GM12891 (cell line): ENCODE measurements around the gene IRF8.

ENCODE experiments used
- POLR2A ChIP-seq: IDR thresholded peaks from 2 replicates; pipeline ENCODE4 v1.6.1; 2011; ENCODE audit warnings: low read depth, low read length, control low read depth
- POLR2AphosphoS5 ChIP-seq: IDR thresholded peaks from 2 replicates; pipeline ENCODE4 v1.6.1; 2011; ENCODE audit warnings: low read depth, low read length, control low read depth
- SPI1 ChIP-seq: IDR thresholded peaks from 2 replicates; pipeline ENCODE4 v1.6.1; 2011; ENCODE audit warnings: low read depth, low read length, control low read depth
- TAF1 ChIP-seq: IDR thresholded peaks from 2 replicates; pipeline ENCODE4 v1.6.1; 2011; ENCODE audit warnings: low read depth, low read length, control low read depth

DNA sequence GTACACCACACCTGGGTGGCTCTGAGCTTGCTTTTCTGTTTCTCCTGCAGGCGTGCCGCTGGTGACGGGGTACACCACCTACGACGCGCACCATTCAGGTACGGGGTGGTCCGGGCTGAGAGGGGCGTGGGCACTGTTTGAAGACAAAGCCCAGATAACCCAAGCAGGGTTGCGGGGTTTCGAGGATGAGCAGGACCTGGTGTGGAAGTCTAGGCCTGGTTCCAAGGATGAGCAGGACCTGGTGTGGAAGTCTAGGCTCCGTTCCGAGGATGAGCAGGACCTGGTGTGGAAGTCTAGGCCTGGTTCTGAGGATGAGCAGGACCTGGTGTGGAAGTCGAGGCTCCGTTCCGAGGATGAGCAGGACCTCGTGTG is 15.4 kb downstream of the IRF8 start:
- TF ChIP-seq POLR2A (no peak), POLR2AphosphoS5 (no peak), TAF1 (no peak), SPI1 (no peak)
